ENCODE measurements around the gene NUS1. TPM values are rescaled to one million over a fixed set of nuclear protein-coding genes. Genes with fewer than 3 reads are reported as not detected.

Gene NUS1
- total and polyA plus RNA-seq, 2 of the 13 experiments (the other 11 are each of a cell fraction or from before 2014, with no cell fraction given), result 18.3 to 18.6 TPM

DNA sequence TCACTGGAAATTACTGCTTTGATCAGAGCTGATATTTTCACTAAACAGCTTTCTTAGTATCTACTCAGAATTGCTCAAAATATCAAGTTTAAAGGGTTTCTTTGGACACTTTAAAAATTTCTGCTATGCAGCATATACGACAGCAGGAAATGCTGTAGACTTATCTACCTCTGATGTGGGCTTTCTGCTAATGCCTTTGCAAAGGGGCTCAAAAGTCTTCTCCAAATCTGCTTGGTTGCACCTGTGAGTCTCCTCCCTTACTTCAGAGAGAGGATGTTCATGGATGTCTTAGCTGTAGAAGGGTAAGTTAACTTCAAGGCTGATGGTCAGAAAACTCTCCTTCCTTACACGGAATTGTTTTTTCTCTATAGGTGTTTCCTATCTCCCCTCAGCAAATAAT lies 19.9 kb upstream of the NUS1 start:
- H4K20me1 ChIP-seq (ENCODE audit: insufficient read depth, low read length), result no peaks in the 10 kb centered on the region
- CTCF ChIA-PET (ENCODE audit: low intra/inter-chr PET ratio, low total read pairs), result no interaction called here
- H3K27me3 ChIP-seq (ENCODE audit: control insufficient read depth in 1 of 2, insufficient read depth in 2 of 2, low read length in 2 of 2), result no peaks in the 10 kb centered on the region
- POLR2A ChIA-PET, result no interaction called here
- H3K27ac ChIP-seq (ENCODE audit: extremely low read length, insufficient read depth, low read length), result no peak overlapping the region
- intact Hi-C loops (cut with micrococcal nuclease; ENCODE audit: unreplicated experiment) (no loop called here), in situ Hi-C loops (cut with HindIII; ENCODE audit: extremely low pct_ligation_motif_present, low pct_unique_long_range_greater_than_20kb) (no loop called here)
- H3K9me3 ChIP-seq (ENCODE audit: low read length), result no peaks in the 10 kb centered on the region
- TF ChIP-seq RELA (CRISPR knock-in tag; IDR thresholded peaks at IDR 0.05) (no peak), NCOA1 (CRISPR knock-in tag; IDR thresholded peaks at IDR 0.05) (no peak), TP53 (CRISPR knock-in tag; conservative IDR thresholded peaks at IDR 0.05) (no peak), EED (CRISPR knock-in tag; IDR thresholded peaks at IDR 0.05) (no peak), THAP11 (CRISPR knock-in tag; IDR thresholded peaks at IDR 0.05) (no peak)
- TF ChIP-seq, protein P1, sequence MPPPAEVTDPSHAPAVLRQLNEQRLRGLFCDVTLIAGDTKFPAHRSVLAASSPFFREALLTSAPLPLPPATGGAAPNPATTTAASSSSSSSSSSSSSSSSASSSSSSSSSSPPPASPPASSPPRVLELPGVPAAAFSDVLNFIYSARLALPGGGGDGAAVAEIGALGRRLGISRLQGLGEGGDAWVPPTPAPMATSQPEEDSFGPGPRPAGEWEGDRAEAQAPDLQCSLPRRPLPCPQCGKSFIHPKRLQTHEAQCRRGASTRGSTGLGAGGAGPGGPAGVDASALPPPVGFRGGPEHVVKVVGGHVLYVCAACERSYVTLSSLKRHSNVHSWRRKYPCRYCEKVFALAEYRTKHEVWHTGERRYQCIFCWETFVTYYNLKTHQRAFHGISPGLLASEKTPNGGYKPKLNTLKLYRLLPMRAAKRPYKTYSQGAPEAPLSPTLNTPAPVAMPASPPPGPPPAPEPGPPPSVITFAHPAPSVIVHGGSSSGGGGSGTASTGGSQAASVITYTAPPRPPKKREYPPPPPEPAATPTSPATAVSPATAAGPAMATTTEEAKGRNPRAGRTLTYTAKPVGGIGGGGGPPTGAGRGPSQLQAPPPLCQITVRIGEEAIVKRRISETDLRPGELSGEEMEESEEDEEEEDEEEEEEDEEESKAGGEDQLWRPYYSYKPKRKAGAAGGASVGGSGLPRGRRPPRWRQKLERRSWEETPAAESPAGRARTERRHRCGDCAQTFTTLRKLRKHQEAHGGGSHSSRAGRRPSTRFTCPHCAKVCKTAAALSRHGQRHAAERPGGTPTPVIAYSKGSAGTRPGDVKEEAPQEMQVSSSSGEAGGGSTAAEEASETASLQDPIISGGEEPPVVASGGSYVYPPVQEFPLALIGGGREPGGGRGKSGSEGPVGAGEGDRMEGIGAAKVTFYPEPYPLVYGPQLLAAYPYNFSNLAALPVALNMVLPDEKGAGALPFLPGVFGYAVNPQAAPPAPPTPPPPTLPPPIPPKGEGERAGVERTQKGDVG (CRISPR knock-in tag; IDR thresholded peaks at IDR 0.05; ENCODE audit: borderline replicate concordance), result no peak
- ATAC-seq (no peak), FAIRE-seq (no peak), DNase-seq (ENCODE audit: low spot score) (no peak)
- no TSS peak for BruUV-seq (replicated peaks)
- H3K4me3 ChIP-seq (replicated peaks in 1 of 3; ENCODE audit: insufficient read depth in 1 of 3, low read depth in 2 of 3, low read length in 3 of 3), result no peak overlapping the region
- H3K79me2 ChIP-seq (ENCODE audit: insufficient read depth, low read length), result no peaks in the 10 kb centered on the region
- H3K4me1 ChIP-seq (ENCODE audit: insufficient read depth, low read length), result peaks cover 7% of the 10 kb centered on the region; the same call in 1 of the 2 replicates
- H3K9ac ChIP-seq (ENCODE audit: insufficient read depth, low read depth, low read length), result no peak overlapping the region
- H2AFZ ChIP-seq (ENCODE audit: low read length), result no peak overlapping the region
- no peak overlapping the region for H3K4me2 ChIP-seq (ENCODE audit: low read depth, low read length)
- peaks cover 0 to 2% of the 10 kb centered on the region in 2 experiments; a peak in 1 of 5 replicates for H3K36me3 ChIP-seq (replicated peaks in 1 of 2; ENCODE audit: control insufficient read depth in 1 of 2, insufficient read depth in 2 of 2, low read length in 2 of 2)
- 94% methylated on average over 2 of the region's 2 CpGs for WGBS (ENCODE audit: low lambda C conversion rate)

DNA sequence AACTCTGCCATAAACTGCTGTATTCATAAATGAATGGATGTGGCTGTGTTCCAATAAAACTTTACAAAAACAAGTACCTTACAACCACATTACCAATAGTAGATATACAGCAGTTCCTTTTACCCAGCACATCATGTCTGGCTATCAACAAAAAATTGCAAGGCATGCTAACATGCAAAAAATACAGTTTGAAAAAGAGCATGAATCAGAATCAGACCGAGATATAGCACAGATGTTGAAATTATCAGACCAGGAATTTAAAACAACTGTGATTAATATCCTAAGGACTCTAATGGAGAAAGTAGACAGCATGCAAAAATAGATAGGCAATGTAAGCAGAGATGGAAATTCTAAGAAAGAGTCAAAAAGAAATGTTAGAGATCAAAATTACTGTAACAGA lies 8.4 kb upstream of the NUS1 start:
- ChIA-PET POLR2A (no interaction called here), CTCF (ENCODE audit: low intra/inter-chr PET ratio, low total read pairs) (no interaction called here)
- Histone ChIP-seq H3K27ac (ENCODE audit: extremely low read length, insufficient read depth, low read length) (no peak overlapping the region), H4K20me1 (ENCODE audit: insufficient read depth, low read length) (no peaks in the 10 kb centered on the region), H2AFZ (ENCODE audit: low read length) (no peak overlapping the region), H3K36me3 (replicated peaks in 1 of 2; ENCODE audit: control insufficient read depth in 1 of 2, insufficient read depth in 2 of 2, low read length in 2 of 2) (0 out of 5 replicates have a peak, but pooled peaks cover 0 to 3% of the 10 kb centered on the region in 2 experiments), H3K4me1 (ENCODE audit: insufficient read depth, low read length) (peaks cover 6% of the 10 kb centered on the region; the same call in 1 of the 2 replicates), H3K4me2 (ENCODE audit: low read depth, low read length) (no peak overlapping the region), H3K79me2 (ENCODE audit: insufficient read depth, low read length) (no peaks in the 10 kb centered on the region), H3K9ac (ENCODE audit: insufficient read depth, low read depth, low read length) (no peak overlapping the region), H3K4me3 (replicated peaks in 1 of 3; ENCODE audit: insufficient read depth in 1 of 3, low read depth in 2 of 3, low read length in 3 of 3) (no peak overlapping the region), H3K27me3 (ENCODE audit: control insufficient read depth in 1 of 2, insufficient read depth in 2 of 2, low read length in 2 of 2) (no peaks in the 10 kb centered on the region), H3K9me3 (ENCODE audit: low read length) (no peaks in the 10 kb centered on the region)
- no TSS peak for BruUV-seq (replicated peaks)
- in situ Hi-C loops (cut with HindIII; ENCODE audit: extremely low pct_ligation_motif_present, low pct_unique_long_range_greater_than_20kb) (no loop called here), intact Hi-C loops (cut with micrococcal nuclease; ENCODE audit: unreplicated experiment) (no loop called here)
- no peak for FAIRE-seq
- DNase-seq (ENCODE audit: low spot score), result no peak
- 98% methylated on average over 1 of the region's 1 CpG for WGBS (ENCODE audit: low lambda C conversion rate)
- no peak for ATAC-seq
- TF ChIP-seq REPIN1 (CRISPR knock-in tag; IDR thresholded peaks at IDR 0.05; ENCODE audit: borderline replicate concordance, low read depth) (no peak), MED13 (CRISPR knock-in tag; IDR thresholded peaks at IDR 0.05) (no peak), ZNF776 (CRISPR knock-in tag; IDR thresholded peaks at IDR 0.05) (no peak), WIZ (CRISPR knock-in tag; IDR thresholded peaks at IDR 0.05) (no peak), GTF3A (CRISPR knock-in tag; conservative IDR thresholded peaks at IDR 0.05) (no peak), ZNF550 (CRISPR knock-in tag; IDR thresholded peaks at IDR 0.05; ENCODE audit: borderline replicate concordance) (no peak), NR2C2 (CRISPR knock-in tag; IDR thresholded peaks at IDR 0.05; ENCODE audit: borderline replicate concordance) (no peak), FOSL2 (CRISPR knock-in tag; IDR thresholded peaks at IDR 0.05) (no peak), ZFY (CRISPR knock-in tag; IDR thresholded peaks at IDR 0.05) (no peak)
- TF ChIP-seq, protein P2, sequence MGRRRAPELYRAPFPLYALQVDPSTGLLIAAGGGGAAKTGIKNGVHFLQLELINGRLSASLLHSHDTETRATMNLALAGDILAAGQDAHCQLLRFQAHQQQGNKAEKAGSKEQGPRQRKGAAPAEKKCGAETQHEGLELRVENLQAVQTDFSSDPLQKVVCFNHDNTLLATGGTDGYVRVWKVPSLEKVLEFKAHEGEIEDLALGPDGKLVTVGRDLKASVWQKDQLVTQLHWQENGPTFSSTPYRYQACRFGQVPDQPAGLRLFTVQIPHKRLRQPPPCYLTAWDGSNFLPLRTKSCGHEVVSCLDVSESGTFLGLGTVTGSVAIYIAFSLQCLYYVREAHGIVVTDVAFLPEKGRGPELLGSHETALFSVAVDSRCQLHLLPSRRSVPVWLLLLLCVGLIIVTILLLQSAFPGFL (CRISPR knock-in tag; IDR thresholded peaks at IDR 0.05), result no peak

Measured in HepG2 (cell line).